ENCODE results near the gene NOS2.
"Not testable (repeated sequence)": the region's sequence is repeated elsewhere in the genome, so short reads cannot be mapped to it uniquely, and the experiment has no call there.

- TF ChIP-seq, protein P1, sequence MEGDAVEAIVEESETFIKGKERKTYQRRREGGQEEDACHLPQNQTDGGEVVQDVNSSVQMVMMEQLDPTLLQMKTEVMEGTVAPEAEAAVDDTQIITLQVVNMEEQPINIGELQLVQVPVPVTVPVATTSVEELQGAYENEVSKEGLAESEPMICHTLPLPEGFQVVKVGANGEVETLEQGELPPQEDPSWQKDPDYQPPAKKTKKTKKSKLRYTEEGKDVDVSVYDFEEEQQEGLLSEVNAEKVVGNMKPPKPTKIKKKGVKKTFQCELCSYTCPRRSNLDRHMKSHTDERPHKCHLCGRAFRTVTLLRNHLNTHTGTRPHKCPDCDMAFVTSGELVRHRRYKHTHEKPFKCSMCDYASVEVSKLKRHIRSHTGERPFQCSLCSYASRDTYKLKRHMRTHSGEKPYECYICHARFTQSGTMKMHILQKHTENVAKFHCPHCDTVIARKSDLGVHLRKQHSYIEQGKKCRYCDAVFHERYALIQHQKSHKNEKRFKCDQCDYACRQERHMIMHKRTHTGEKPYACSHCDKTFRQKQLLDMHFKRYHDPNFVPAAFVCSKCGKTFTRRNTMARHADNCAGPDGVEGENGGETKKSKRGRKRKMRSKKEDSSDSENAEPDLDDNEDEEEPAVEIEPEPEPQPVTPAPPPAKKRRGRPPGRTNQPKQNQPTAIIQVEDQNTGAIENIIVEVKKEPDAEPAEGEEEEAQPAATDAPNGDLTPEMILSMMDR (IDR thresholded peaks at IDR 0.05; ENCODE audit: insufficient read depth, low read length, poor library complexity, severe bottlenecking) = not testable (repeated sequence)
- not testable (repeated sequence) for TF ChIP-seq EZH2phosphoT487 (conservative IDR thresholded peaks at IDR 0.05; ENCODE audit: low read length)
These were observed 46.5 kb upstream of the NOS2 start for GRCh38 chr17:27846808-27847307.

All from SU-DHL-6 (cell line).